Ascending aorta (tissue), 2 donors: ENCODE data around the gene TMEM14C. TPM values are rescaled to one million over a fixed set of nuclear protein-coding genes. Genes with fewer than 3 reads are reported as not detected.

Experiments
- DNase-seq, 2 donors: peaks; one replicate each; pipeline ENCODE4 v3.0.0-alpha.2; 2019; ENCODE audit warnings: low spot score in 2 of 2
- H3K27ac ChIP-seq, 2 donors: fragments of 200-600 bp; sonication (generic); one replicate each; pipeline ENCODE4 v1.5.1; 2016 to 2017; ENCODE audit warnings: mild to moderate bottlenecking in 1 of 2
- H3K27me3 ChIP-seq: fragments of 200-600 bp; sonication (generic); one replicate; pipeline ENCODE4 v1.5.1; 2017
- H3K36me3 ChIP-seq, 2 donors: fragments of 200-600 bp; sonication (generic); one replicate each; pipeline ENCODE4 v1.5.1; 2016
- H3K4me1 ChIP-seq, 2 donors: fragments of 200-600 bp; sonication (generic); one replicate each; pipeline ENCODE4 v1.5.1; 2016 to 2017; ENCODE audit warnings: mild to moderate bottlenecking in 1 of 2
- H3K4me3 ChIP-seq, 2 donors: fragments of 200-600 bp; sonication (generic); one replicate each; pipeline ENCODE4 v1.5.1; 2016 to 2017; ENCODE audit warnings: mild to moderate bottlenecking in 1 of 2
- H3K9me3 ChIP-seq, 2 donors: fragments of 200-600 bp; sonication (generic); one replicate each; pipeline ENCODE4 v1.5.1; 2016
- intact Hi-C: fragments of 100-400 bp; cut with DNase I; formaldehyde crosslinking; loops from one replicate; pipeline ENCODE4 v1.15.1; 2023
- total RNA-seq: library from RNA; depleted of rRNA; stranded (reverse); fragments of >200 nt; gene quantifications from one replicate; pipeline ENCODE4 v1.1.0, GENCODE V29; 2016
- TF ChIP-seq, protein P1 (sequence below), 3 experiments: fragments of 200-600 bp in 2 of 3; fragments of 450-650 bp in 1 of 3; sonication (generic) in 2 of 3; IDR thresholded peaks; one replicate each; pipeline ENCODE4 v1.5.1; 2016 to 2019; ENCODE audit warnings: antibody characterized with exemption in 3 of 3, mild to moderate bottlenecking in 1 of 3, moderate library complexity in 1 of 3

Gene TMEM14C
- total RNA-seq, 1 donor from 2014 or later = 79.6 TPM

DNA sequence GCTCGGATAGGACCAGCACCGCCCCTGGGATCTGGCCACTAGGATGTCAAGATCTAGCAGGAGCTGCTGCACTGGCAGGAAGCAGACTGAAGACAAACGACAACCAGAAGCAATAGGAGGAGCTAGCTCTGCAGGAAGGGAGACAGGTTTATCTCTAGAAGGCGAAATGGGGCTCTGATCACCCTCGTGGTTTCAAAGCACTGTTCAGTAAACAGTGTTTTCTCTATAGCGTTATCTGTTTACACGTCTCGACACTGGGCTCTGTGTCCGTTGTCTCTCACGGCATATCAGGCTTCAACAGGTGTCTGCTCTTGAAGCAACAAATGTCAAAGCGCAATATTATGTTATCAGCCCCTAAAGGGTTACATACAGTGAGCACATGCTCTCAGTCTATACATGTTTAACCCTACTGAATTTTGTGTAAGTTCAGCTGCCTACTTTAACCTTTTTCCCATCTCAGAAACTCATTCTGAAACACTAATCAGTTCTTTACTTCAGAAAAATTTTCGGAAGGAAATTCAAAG is 48.6 kb downstream of the TMEM14C start:
- H3K36me3 ChIP-seq = peaks cover 23 to 26% of the 10 kb centered on the region in 2 donors

GRCh38 chr6:10778230-10778629 is 55.4 kb downstream of the TMEM14C start:
- Histone ChIP-seq H3K27me3 (no peaks in the 10 kb centered on the region), H3K4me3 (no peak overlapping the region), H3K27ac (no peak overlapping the region), H3K4me1 (no peaks in the 10 kb centered on the region), H3K9me3 (no peaks in the 10 kb centered on the region), H3K36me3 (peaks cover 19 to 22% of the 10 kb centered on the region in 2 donors)
- TF ChIP-seq, protein P1, sequence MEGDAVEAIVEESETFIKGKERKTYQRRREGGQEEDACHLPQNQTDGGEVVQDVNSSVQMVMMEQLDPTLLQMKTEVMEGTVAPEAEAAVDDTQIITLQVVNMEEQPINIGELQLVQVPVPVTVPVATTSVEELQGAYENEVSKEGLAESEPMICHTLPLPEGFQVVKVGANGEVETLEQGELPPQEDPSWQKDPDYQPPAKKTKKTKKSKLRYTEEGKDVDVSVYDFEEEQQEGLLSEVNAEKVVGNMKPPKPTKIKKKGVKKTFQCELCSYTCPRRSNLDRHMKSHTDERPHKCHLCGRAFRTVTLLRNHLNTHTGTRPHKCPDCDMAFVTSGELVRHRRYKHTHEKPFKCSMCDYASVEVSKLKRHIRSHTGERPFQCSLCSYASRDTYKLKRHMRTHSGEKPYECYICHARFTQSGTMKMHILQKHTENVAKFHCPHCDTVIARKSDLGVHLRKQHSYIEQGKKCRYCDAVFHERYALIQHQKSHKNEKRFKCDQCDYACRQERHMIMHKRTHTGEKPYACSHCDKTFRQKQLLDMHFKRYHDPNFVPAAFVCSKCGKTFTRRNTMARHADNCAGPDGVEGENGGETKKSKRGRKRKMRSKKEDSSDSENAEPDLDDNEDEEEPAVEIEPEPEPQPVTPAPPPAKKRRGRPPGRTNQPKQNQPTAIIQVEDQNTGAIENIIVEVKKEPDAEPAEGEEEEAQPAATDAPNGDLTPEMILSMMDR (IDR thresholded peaks at IDR 0.05) = no peak
- no peak for DNase-seq
- intact Hi-C loops = no loop called here

More for the DNA sequence above, 48.6 kb downstream of the TMEM14C start:
- intact Hi-C loops = no loop called here
- TF ChIP-seq, protein P1 (IDR thresholded peaks at IDR 0.05) = no peak
- no peak overlapping the region for H3K27ac ChIP-seq
- no peaks in the 10 kb centered on the region for H3K27me3 ChIP-seq
- no peaks in the 10 kb centered on the region for H3K4me1 ChIP-seq
- H3K9me3 ChIP-seq = no peaks in the 10 kb centered on the region
- H3K4me3 ChIP-seq = no peak overlapping the region
- no peak for DNase-seq

DNA sequence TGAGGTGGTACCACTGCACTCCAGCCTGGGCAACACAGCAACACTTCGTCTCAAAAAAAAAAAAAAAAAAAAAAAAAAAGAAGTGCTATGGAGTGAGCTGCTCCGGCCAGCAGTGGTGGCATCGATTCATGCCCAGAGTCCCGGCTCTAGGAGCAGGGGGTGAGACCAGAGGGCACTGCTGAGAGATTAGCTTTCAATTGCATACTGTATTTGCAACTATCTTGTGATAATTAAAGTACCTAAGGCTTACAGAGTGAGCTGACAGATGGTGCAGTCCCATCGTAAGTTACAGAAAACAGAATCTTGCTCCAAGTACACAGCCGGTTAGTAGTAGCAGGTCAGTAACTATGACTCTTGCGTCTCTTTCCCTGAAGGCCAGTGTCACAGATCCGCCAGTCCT is 56.2 kb downstream of the TMEM14C start:
- no peak for DNase-seq
- H3K9me3 ChIP-seq = no peaks in the 10 kb centered on the region
- TF ChIP-seq, protein P1 (IDR thresholded peaks at IDR 0.05) = no peak
- no peak overlapping the region for H3K27ac ChIP-seq
- no peak overlapping the region for H3K4me3 ChIP-seq
- peaks cover 19 to 24% of the 10 kb centered on the region in 2 donors for H3K36me3 ChIP-seq
- no peaks in the 10 kb centered on the region for H3K4me1 ChIP-seq
- intact Hi-C loops = no loop called here
- no peaks in the 10 kb centered on the region for H3K27me3 ChIP-seq

Other genes with a start within 250 kb of the TMEM14C start
- gene GCNT2, start 201.7 kb upstream of the TMEM14C start, total RNA-seq = 16.7 TPM
- not detected for gene C6orf52, start 28.5 kb upstream of the TMEM14C start, total RNA-seq
- 6.1 TPM for gene PAK1IP1, start 28.1 kb upstream of the TMEM14C start, total RNA-seq
- 59.1 TPM for gene TMEM14B, start 24.7 kb downstream of the TMEM14C start, total RNA-seq
- gene MAK, start 115.5 kb downstream of the TMEM14C start, total RNA-seq = not detected
- not detected for gene GCM2, start 159.0 kb downstream of the TMEM14C start, total RNA-seq
- gene SYCP2L, start 164.0 kb downstream of the TMEM14C start, total RNA-seq = 0.32 TPM